ENCODE results near the gene GALNT2. TPM values are rescaled to one million over a fixed set of nuclear protein-coding genes. Genes with fewer than 3 reads are reported as not detected.
A peak's percentile ranks its signal among the peaks of the same experiment; 100 is the strongest.

GALNT2 gene
- total RNA-seq, 3 donors from 2014 or later, result 83.9 to 101 (median 89.1) TPM

DNA sequence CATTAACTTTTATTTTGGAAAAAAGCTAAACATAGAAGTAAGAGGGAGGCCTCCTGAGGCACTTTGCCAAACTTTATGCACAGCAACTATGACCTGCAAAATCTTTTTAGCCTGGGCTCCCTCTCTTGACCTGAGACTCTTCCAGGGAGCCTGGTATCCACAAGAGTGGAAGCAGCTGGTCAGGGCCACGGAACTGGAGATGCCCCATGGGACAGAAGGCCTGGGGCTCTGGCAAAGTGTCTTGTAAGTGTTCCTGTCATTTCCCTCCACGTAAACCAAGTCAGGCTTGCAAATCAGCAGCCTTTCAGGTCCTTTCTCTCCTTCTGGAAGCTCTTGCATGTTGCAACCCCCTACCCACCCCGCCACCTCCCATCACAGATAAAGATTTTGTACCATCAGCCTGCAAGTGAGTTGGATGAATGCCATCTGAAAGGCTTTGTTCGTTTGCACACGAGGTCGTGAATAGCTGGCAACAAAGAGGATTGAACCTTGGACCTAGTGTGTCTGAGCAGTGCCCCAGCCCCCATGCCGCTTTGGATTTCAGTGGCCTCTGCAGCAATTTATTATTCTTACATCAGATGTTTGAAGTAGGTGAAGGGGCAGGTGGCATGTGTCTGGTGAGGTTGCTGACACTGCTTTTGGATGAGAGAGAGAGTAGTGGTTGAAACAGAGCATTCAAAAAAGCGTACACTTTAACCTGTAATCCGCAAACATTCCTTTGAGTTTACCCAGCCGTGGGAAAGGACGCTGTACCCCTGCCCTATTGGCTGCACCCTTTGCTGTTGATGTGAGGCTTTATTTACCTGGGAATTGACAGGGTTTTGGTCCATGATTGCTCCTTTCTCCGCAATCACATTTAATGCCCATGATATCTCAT is 91.6 kb downstream of the GALNT2 start:
- Mint-ChIP-seq H3K36me3 (ENCODE audit: insufficient read depth) (peaks cover 2% of the 10 kb centered on the region), H3K4me3 (no peak overlapping the region), H3K9me3 (no peaks in the 10 kb centered on the region), H3K27me3 (ENCODE audit: low read depth) (no peaks in the 10 kb centered on the region), H3K4me1 (ENCODE audit: low read depth) (peaks cover 22% of the 10 kb centered on the region)
- DNase-seq (no peak), ATAC-seq (no peak)

DNA sequence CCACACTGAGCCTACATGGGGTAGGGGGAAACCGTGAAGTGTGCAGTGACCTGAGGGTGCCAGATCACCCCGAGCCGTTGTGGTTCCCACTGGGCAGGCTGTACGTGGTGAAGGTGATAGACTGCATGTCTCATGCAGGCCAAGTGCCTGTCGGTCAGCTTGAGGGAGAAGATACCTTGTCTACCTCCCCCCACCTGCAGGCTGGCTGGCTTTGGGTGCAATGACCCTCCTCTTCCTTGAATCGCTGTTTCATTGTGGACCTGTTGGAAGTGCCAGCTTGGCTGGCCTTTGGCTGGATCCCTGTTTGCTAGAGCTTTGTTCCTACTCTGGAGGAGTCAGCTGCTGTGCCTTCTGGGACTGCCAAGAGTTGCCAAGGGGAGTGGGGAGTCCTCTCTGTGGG is 92.5 kb downstream of the GALNT2 start:
- DNase-seq, result no peak
- ATAC-seq, result no peak
- Mint-ChIP-seq H3K4me1 (ENCODE audit: low read depth) (peaks cover 22% of the 10 kb centered on the region), H3K27me3 (ENCODE audit: low read depth) (no peaks in the 10 kb centered on the region), H3K36me3 (ENCODE audit: insufficient read depth) (peaks cover 2% of the 10 kb centered on the region), H3K9me3 (no peaks in the 10 kb centered on the region), H3K4me3 (no peak overlapping the region)

DNA sequence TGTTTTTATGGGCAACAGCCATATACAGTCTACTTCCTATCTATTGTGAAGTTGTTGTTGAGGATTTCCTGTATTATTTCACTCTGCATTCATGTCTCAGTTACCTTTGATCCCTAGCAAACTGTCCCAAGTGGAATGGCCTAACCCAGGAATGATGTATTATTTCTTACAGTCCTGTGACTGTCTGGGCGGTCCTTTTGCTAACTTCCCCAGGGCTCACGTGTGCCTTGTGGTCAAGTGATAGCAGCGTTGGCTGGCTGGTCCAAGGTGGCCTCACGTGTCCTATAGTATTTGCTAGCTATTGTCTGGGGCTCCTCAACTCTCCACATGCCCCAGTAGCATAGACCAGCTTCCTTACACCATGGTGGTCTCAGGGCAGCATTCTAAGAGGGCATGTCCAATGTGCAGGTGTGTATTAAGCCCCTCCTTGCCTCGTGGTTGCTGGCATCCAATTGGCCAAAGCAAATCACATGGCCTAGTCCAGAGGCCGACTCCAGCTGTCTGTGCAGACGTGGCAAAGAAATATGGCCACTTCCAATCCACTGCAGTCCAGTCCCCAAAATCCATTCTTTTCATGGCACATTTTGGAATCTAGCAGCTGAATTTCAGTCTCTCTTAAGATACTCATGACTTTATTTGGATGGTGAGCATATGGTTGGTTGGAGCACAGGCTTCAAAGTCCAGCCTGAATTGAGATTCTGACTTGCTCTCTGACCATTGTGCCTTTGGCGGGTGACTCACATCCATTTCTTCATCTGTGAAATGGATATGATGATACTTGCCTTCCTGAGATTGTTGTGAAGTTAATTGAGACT is 94.1 kb downstream of the GALNT2 start:
- Mint-ChIP-seq H3K4me1 (ENCODE audit: low read depth) (peaks cover 16% of the 10 kb centered on the region), H3K27me3 (ENCODE audit: low read depth) (no peaks in the 10 kb centered on the region), H3K9me3 (no peaks in the 10 kb centered on the region), H3K4me3 (no peak overlapping the region), H3K36me3 (ENCODE audit: insufficient read depth) (no peaks in the 10 kb centered on the region)
- DNase-seq (no peak), ATAC-seq (no peak)

DNA sequence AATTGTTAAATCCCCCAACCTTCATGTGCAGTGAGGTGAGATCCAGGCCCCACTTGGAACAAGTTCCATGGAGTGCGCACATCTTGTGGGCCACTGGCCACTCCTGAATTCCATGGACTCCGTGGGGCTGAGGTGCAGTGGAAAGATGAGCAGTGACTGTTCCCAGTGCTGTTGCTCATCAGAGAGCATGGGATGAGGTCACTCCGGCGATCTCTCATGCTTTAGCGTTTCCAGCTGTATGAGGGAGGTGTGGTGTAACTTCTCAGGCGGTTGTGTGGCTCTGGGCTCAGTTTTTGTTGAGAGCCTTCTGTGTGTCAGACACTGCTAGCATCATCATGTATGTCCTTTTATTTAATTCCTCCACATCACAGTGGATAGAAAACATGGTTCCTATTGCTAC is 96.2 kb downstream of the GALNT2 start:
- Mint-ChIP-seq H3K4me3 (no peak overlapping the region), H3K36me3 (ENCODE audit: insufficient read depth) (no peaks in the 10 kb centered on the region), H3K27me3 (ENCODE audit: low read depth) (no peaks in the 10 kb centered on the region), H3K4me1 (ENCODE audit: low read depth) (peaks cover 15% of the 10 kb centered on the region), H3K9me3 (no peaks in the 10 kb centered on the region)
- DNase-seq, result no peak
- ATAC-seq, result no peak

GRCh38 chr1:230163719-230164118 is 96.7 kb downstream of the GALNT2 start:
- no peaks in the 10 kb centered on the region for H3K9me3 Mint-ChIP-seq
- ATAC-seq (no peak), DNase-seq (no peak)
- H3K4me3 Mint-ChIP-seq, result no peak overlapping the region
- peaks cover 15% of the 10 kb centered on the region for H3K4me1 Mint-ChIP-seq (ENCODE audit: low read depth)
- H3K27me3 Mint-ChIP-seq (ENCODE audit: low read depth), result no peaks in the 10 kb centered on the region
- no peaks in the 10 kb centered on the region for H3K36me3 Mint-ChIP-seq (ENCODE audit: insufficient read depth)

- DNase-seq (no peak), ATAC-seq (no peak)
- H3K36me3 Mint-ChIP-seq (ENCODE audit: insufficient read depth), result no peaks in the 10 kb centered on the region
- no peak overlapping the region for H3K4me3 Mint-ChIP-seq
- peaks cover 30% of the 10 kb centered on the region for H3K4me1 Mint-ChIP-seq (ENCODE audit: low read depth)
- H3K9me3 Mint-ChIP-seq, result no peaks in the 10 kb centered on the region
- no peaks in the 10 kb centered on the region for H3K27me3 Mint-ChIP-seq (ENCODE audit: low read depth)
Measured at GRCh38 chr1:230165536-230165935, 98.5 kb downstream of the GALNT2 start.

GRCh38 chr1:230166366-230167132 is 99.5 kb downstream of the GALNT2 start:
- H3K27me3 Mint-ChIP-seq (ENCODE audit: low read depth), result no peaks in the 10 kb centered on the region
- H3K36me3 Mint-ChIP-seq (ENCODE audit: insufficient read depth), result no peaks in the 10 kb centered on the region
- ATAC-seq (peak; percentile 45 to 49), DNase-seq (no peak)
- H3K4me3 Mint-ChIP-seq, result no peak overlapping the region
- H3K4me1 Mint-ChIP-seq (ENCODE audit: low read depth), result peaks cover 33% of the 10 kb centered on the region
- no peaks in the 10 kb centered on the region for H3K9me3 Mint-ChIP-seq

DNA sequence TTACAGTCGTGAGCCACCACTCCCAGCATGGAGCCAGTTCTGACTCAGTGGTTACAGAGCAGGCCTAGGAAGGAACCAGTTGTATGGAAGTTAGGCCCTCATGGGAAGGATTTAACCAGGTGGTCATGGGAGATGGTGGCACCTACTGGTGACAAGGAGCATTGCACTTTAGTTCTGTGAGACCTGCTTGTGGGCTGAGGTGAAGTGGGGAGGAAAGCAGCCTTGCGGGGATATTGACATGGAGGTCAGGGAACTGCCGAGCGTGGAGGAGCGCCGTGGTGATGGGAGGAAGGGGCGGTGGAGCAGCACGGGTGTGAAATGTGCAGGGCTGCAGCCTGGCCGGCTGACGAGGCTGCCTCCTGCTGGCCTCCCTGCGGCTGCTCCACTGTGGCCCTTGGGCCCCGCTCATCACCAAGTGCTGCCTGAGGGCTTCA is 100.4 kb downstream of the GALNT2 start:
- DNase-seq, result peak; percentile 18
- H3K27me3 Mint-ChIP-seq (ENCODE audit: low read depth), result no peaks in the 10 kb centered on the region
- H3K36me3 Mint-ChIP-seq (ENCODE audit: insufficient read depth), result peaks cover under 1% of the 10 kb centered on the region
- no peaks in the 10 kb centered on the region for H3K9me3 Mint-ChIP-seq
- H3K4me3 Mint-ChIP-seq, result no peak overlapping the region
- peaks cover 33% of the 10 kb centered on the region for H3K4me1 Mint-ChIP-seq (ENCODE audit: low read depth)
- ATAC-seq, result peak; percentile 58 to 60

- peaks cover 10% of the 10 kb centered on the region for H3K36me3 Mint-ChIP-seq (ENCODE audit: insufficient read depth)
- DNase-seq, result no peak
- H3K4me1 Mint-ChIP-seq (ENCODE audit: low read depth), result peaks cover 38% of the 10 kb centered on the region
- H3K9me3 Mint-ChIP-seq, result no peaks in the 10 kb centered on the region
- H3K27me3 Mint-ChIP-seq (ENCODE audit: low read depth), result no peaks in the 10 kb centered on the region
- ATAC-seq, result no peak
- H3K4me3 Mint-ChIP-seq, result peak overlapping the region; percentile 37
Measured at GRCh38 chr1:230169454-230170152, 102.6 kb downstream of the GALNT2 start.

- Mint-ChIP-seq H3K36me3 (ENCODE audit: insufficient read depth) (peaks cover 10% of the 10 kb centered on the region), H3K4me3 (no peak overlapping the region), H3K9me3 (no peaks in the 10 kb centered on the region), H3K27me3 (ENCODE audit: low read depth) (no peaks in the 10 kb centered on the region), H3K4me1 (ENCODE audit: low read depth) (peaks cover 38% of the 10 kb centered on the region)
- DNase-seq, result no peak
- ATAC-seq, result no peak
Measured at GRCh38 chr1:230170153-230170547, 103.1 kb downstream of the GALNT2 start.

- peaks cover 38% of the 10 kb centered on the region for H3K4me1 Mint-ChIP-seq (ENCODE audit: low read depth)
- peaks cover 10% of the 10 kb centered on the region for H3K36me3 Mint-ChIP-seq (ENCODE audit: insufficient read depth)
- H3K9me3 Mint-ChIP-seq, result no peaks in the 10 kb centered on the region
- H3K27me3 Mint-ChIP-seq (ENCODE audit: low read depth), result no peaks in the 10 kb centered on the region
- no peak for DNase-seq
- no peak for ATAC-seq
- no peak overlapping the region for H3K4me3 Mint-ChIP-seq
Measured at GRCh38 chr1:230170622-230171021, 103.6 kb downstream of the GALNT2 start.

DNA sequence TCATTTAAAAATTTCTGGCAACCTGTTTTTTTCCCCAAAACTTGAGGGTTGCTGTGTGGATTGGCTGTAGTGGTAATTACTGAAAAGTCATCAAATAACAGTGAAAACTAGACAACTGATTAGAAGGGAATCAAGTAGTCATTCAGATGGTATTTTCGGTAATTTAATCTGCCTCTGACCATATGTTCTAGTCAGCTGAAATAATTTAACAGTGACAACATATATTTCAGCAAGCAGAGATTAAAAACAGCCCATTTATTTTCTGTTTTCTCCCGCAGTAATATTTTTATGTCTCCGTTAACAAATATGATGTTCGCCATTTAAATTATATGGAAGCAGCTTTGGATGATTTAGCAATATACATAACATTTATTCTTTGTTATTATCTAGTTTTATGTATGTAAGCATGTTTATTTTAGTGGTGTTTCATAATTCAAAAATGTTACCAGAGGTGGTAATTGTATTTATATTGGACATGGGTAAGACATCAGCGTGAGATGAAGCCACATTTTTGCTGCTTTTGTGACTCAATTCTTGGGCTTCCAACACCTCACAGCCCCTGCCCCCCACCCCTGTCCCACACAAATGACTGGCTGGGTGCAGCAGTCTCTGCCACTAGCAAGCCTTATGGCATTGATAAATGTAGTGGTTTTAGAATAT is 104.4 kb downstream of the GALNT2 start:
- Mint-ChIP-seq H3K4me1 (ENCODE audit: low read depth) (peaks cover 38% of the 10 kb centered on the region), H3K27me3 (ENCODE audit: low read depth) (no peaks in the 10 kb centered on the region), H3K9me3 (no peaks in the 10 kb centered on the region), H3K4me3 (no peak overlapping the region), H3K36me3 (ENCODE audit: insufficient read depth) (peaks cover 12% of the 10 kb centered on the region)
- DNase-seq (no peak), ATAC-seq (no peak)

GRCh38 chr1:230172016-230172537 is 105.0 kb downstream of the GALNT2 start:
- H3K4me1 Mint-ChIP-seq (ENCODE audit: low read depth), result peaks cover 33% of the 10 kb centered on the region
- peaks cover 12% of the 10 kb centered on the region for H3K36me3 Mint-ChIP-seq (ENCODE audit: insufficient read depth)
- ATAC-seq (no peak), DNase-seq (no peak)
- no peaks in the 10 kb centered on the region for H3K27me3 Mint-ChIP-seq (ENCODE audit: low read depth)
- no peaks in the 10 kb centered on the region for H3K9me3 Mint-ChIP-seq
- no peak overlapping the region for H3K4me3 Mint-ChIP-seq

All from activated T-cell treated with anti-CD3 and anti-CD28 coated beads, Interleukin-2, amount 50 U/mL, for 4 hours (primary cell).